Daoy (cell line): Measurements from ENCODE around the gene GPC6. TPM values are rescaled to one million over a fixed set of nuclear protein-coding genes. Genes with fewer than 3 reads are reported as not detected.
A peak's percentile ranks its signal among the peaks of the same experiment; 100 is the strongest.

Experiments used
- DNase-seq: peaks from one replicate; pipeline ENCODE4 v3.0.0-alpha.2; 2015; ENCODE audit warnings: low read depth
- total RNA-seq: library from RNA; depleted of rRNA; stranded (reverse); fragments of >200 nt; shearing (Covaris generic); gene quantifications from 2 replicates; pipeline ENCODE4 v1.2.3, GENCODE V29; 2014

Gene GPC6
- total RNA-seq, 1 experiment from 2014 or later = 1.1 TPM

- DNase-seq = no peak
Measured at GRCh38 chr13:94033830-94034642, 807.4 kb downstream of the GPC6 start.

GRCh38 chr13:94050039-94050438, 823.4 kb downstream of the GPC6 start:
- no peak for DNase-seq

GRCh38 chr13:94050686-94051085, 824.1 kb downstream of the GPC6 start:
- DNase-seq = no peak

GRCh38 chr13:94053986-94054593, 827.5 kb downstream of the GPC6 start:
- no peak for DNase-seq

GRCh38 chr13:94056362-94056990, 829.9 kb downstream of the GPC6 start:
- DNase-seq = no peak

GRCh38 chr13:94057618-94058186, 831.1 kb downstream of the GPC6 start:
- DNase-seq = no peak

GRCh38 chr13:94058821-94059360, 832.3 kb downstream of the GPC6 start:
- no peak for DNase-seq

- peak; percentile 12 for DNase-seq
Measured at GRCh38 chr13:94061301-94061700, 834.7 kb downstream of the GPC6 start.

- no peak for DNase-seq
Measured at GRCh38 chr13:94063096-94063495, 836.5 kb downstream of the GPC6 start.

- DNase-seq = no peak
Measured at GRCh38 chr13:94063848-94064247, 837.2 kb downstream of the GPC6 start.

- no peak for DNase-seq
Measured at GRCh38 chr13:94065741-94066140, 839.1 kb downstream of the GPC6 start.

- DNase-seq = peak; percentile 7
Measured at GRCh38 chr13:94073007-94073744, 846.6 kb downstream of the GPC6 start.

GRCh38 chr13:94079876-94080275, 853.3 kb downstream of the GPC6 start:
- no peak for DNase-seq

GRCh38 chr13:94080527-94080926, 853.9 kb downstream of the GPC6 start:
- no peak for DNase-seq

- DNase-seq = no peak
Measured at GRCh38 chr13:94087100-94087499, 860.5 kb downstream of the GPC6 start.

GRCh38 chr13:94088742-94089141, 862.1 kb downstream of the GPC6 start:
- no peak for DNase-seq

GRCh38 chr13:94090773-94091480, 864.3 kb downstream of the GPC6 start:
- no peak for DNase-seq

GRCh38 chr13:94093652-94094315, 867.2 kb downstream of the GPC6 start:
- no peak for DNase-seq

GRCh38 chr13:94109715-94110374, 883.2 kb downstream of the GPC6 start:
- DNase-seq = no peak

- DNase-seq = peak; percentile 87
Measured at GRCh38 chr13:94112227-94112626, 885.6 kb downstream of the GPC6 start.
